SK-N-SH (cell line): Measurements from ENCODE around the gene HBZ.

Experiments used
- SIN3A ChIP-seq: IDR thresholded peaks from 2 replicates; pipeline ENCODE4 v1.6.1; 2012; ENCODE audit warnings: low read depth, mild to moderate bottlenecking, low read length, moderate library complexity, borderline replicate concordance
- TEAD4 ChIP-seq: IDR thresholded peaks from 2 replicates; pipeline ENCODE4 v1.4.0; 2012; ENCODE audit warnings: mild to moderate bottlenecking, borderline replicate concordance; ENCODE audit not compliant: insufficient read depth
- YY1 ChIP-seq: IDR thresholded peaks from 2 replicates; pipeline ENCODE4 v1.4.0; 2012; ENCODE audit warnings: low read depth, mild to moderate bottlenecking
- TF ChIP-seq, protein P1 (sequence below): fragments of 200-600 bp; sonication (generic); IDR thresholded peaks from 2 replicates; pipeline ENCODE4 v1.6.1; 2017; ENCODE audit warnings: antibody characterized with exemption, mild to moderate bottlenecking, moderate library complexity

DNA sequence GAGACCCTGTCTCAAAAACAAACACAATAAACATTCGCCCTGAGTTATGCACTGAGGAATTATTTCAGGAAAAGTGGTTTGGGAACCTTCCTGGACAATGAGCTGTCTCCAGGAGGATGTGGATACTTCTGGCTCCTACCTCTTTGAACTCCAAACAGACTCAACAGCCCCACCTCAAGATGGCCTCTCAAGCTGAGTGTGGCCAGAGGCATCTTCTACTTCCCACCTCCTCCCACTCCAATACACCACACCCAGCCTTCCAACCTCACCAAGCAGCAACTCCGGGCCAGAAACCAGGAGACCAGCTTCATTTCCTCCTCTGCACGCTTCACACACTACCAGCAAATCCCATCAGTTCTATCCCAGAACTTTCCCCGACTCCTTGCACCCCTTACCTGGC, 39.4 kb downstream of the HBZ start:
- TF ChIP-seq SIN3A: no peak
- TF ChIP-seq TEAD4: no peak
- no peak for TF ChIP-seq YY1
- TF ChIP-seq, protein P1, sequence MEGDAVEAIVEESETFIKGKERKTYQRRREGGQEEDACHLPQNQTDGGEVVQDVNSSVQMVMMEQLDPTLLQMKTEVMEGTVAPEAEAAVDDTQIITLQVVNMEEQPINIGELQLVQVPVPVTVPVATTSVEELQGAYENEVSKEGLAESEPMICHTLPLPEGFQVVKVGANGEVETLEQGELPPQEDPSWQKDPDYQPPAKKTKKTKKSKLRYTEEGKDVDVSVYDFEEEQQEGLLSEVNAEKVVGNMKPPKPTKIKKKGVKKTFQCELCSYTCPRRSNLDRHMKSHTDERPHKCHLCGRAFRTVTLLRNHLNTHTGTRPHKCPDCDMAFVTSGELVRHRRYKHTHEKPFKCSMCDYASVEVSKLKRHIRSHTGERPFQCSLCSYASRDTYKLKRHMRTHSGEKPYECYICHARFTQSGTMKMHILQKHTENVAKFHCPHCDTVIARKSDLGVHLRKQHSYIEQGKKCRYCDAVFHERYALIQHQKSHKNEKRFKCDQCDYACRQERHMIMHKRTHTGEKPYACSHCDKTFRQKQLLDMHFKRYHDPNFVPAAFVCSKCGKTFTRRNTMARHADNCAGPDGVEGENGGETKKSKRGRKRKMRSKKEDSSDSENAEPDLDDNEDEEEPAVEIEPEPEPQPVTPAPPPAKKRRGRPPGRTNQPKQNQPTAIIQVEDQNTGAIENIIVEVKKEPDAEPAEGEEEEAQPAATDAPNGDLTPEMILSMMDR: no peak
